Brain microvascular endothelial cell (primary cell): ENCODE data around the gene CBFB.

Experiments
- DNase-seq: peaks from one replicate; pipeline ENCODE4 v3.0.0-alpha.2; 2020
- H3K27ac ChIP-seq: fragments of 250-450 bp; sonication (Bioruptor Pico); 2 replicates; pipeline ENCODE4 v1.5.1; 2020; ENCODE audit warnings: mild to moderate bottlenecking, moderate library complexity
- H3K27me3 ChIP-seq: fragments of 250-450 bp; sonication (Bioruptor Pico); replicated peaks from 2 replicates; pipeline ENCODE4 v1.5.1; 2020; ENCODE audit warnings: mild to moderate bottlenecking
- H3K36me3 ChIP-seq: fragments of 250-450 bp; sonication (Bioruptor Pico); replicated peaks from 2 replicates; pipeline ENCODE4 v1.5.1; 2020; ENCODE audit warnings: mild to moderate bottlenecking
- H3K4me3 ChIP-seq: 2 replicates; pipeline ENCODE4 v1.5.1; 2011; ENCODE audit warnings: low read depth, mild to moderate bottlenecking, control low read depth, low read length, moderate library complexity
- CTCF ChIP-seq: IDR thresholded peaks from 2 replicates; pipeline ENCODE4 v1.5.1; 2011; ENCODE audit warnings: low read depth, mild to moderate bottlenecking, moderate library complexity, low read length, control low read depth, inconsistent platforms; ENCODE audit errors: missing control alignments
- in situ Hi-C: cut with HindIII; loops from 2 replicates; pipeline ENCODE4 v1.10.0; 2017; ENCODE audit warnings: low sequenced_read_pairs, low pct_ligation_motif_present

CBFB gene

DNA sequence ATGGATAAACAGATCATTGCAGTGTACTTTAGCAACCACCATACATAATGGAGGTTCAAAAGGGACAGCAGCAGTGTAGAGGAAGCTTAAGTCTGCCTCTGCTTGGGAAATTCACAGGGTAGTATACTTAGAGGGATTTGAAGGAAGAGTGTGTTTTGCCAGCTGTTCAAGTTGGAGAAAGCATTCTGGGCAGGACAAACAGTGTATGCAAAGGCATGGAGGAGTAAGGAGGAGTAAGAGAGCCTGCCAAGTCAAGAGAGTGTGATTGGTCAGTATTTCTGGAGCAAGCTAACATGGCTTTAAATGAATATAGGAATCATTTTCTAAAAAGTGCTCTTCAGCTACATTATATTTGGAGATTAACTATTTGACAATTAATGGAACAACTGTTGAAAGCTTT is 57.9 kb downstream of the CBFB start:
- H3K4me3 ChIP-seq: no peak overlapping the region
- in situ Hi-C loops: no loop called here
- DNase-seq: no peak
- no peaks in the 10 kb centered on the region for H3K27me3 ChIP-seq
- no peak overlapping the region for H3K27ac ChIP-seq
- peaks cover 4% of the 10 kb centered on the region for H3K36me3 ChIP-seq
- no peak for TF ChIP-seq CTCF

- no peak for TF ChIP-seq CTCF
- Histone ChIP-seq H3K36me3 (peaks cover 2% of the 10 kb centered on the region), H3K4me3 (no peak overlapping the region), H3K27ac (no peak overlapping the region), H3K27me3 (no peaks in the 10 kb centered on the region)
- DNase-seq: no peak
- in situ Hi-C loops: no loop called here
These were observed 58.3 kb downstream of the CBFB start for GRCh38 chr16:67087291-67087690.

- H3K4me3 ChIP-seq: no peak overlapping the region
- no peaks in the 10 kb centered on the region for H3K27me3 ChIP-seq
- TF ChIP-seq CTCF: no peak
- in situ Hi-C loops: no loop called here
- H3K36me3 ChIP-seq: peaks cover 2% of the 10 kb centered on the region
- no peak overlapping the region for H3K27ac ChIP-seq
- DNase-seq: no peak
These were observed 58.9 kb downstream of the CBFB start for GRCh38 chr16:67087803-67088202.

- H3K4me3 ChIP-seq: no peak overlapping the region
- no peak overlapping the region for H3K27ac ChIP-seq
- TF ChIP-seq CTCF: no peak
- H3K27me3 ChIP-seq: no peaks in the 10 kb centered on the region
- peaks cover 2% of the 10 kb centered on the region for H3K36me3 ChIP-seq
- in situ Hi-C loops: no loop called here
- DNase-seq: no peak
These were observed 59.6 kb downstream of the CBFB start for GRCh38 chr16:67088551-67088950.

DNA sequence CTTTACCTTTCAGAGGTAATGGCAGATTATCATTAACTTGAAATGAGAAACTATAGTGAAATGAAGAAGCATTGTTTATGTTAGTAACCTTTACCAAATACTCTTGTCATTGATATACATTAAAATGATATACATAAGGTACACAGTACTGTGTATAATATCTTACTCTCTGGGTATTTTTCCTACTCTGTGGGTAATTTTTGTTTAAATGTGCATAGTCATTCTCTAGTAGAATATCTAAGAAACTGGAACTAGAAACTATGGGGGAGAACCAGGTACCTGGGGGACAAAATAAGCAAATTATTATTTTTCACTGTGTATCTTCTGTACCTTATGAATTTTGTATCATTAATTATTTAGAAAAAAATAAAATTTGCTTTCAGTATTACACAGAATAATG is 60.2 kb downstream of the CBFB start:
- H3K4me3 ChIP-seq: no peak overlapping the region
- H3K36me3 ChIP-seq: peaks cover 3% of the 10 kb centered on the region
- in situ Hi-C loops: no loop called here
- H3K27me3 ChIP-seq: no peaks in the 10 kb centered on the region
- no peak overlapping the region for H3K27ac ChIP-seq
- TF ChIP-seq CTCF: no peak
- no peak for DNase-seq

GRCh38 chr16:67091906-67092566 is 63.1 kb downstream of the CBFB start:
- no peak for DNase-seq

More at GRCh38 chr16:67091906-67092566, 63.1 kb downstream of the CBFB start:
- Histone ChIP-seq H3K27me3 (no peaks in the 10 kb centered on the region), H3K4me3 (no peak overlapping the region), H3K27ac (no peak overlapping the region), H3K36me3 (peaks cover 3% of the 10 kb centered on the region)
- TF ChIP-seq CTCF: no peak
- in situ Hi-C loops: no loop called here
